Neural cell (in vitro differentiated cells): ENCODE measurements around the gene RASGEF1C. TPM values are rescaled to one million over a fixed set of nuclear protein-coding genes. Genes with fewer than 3 reads are reported as not detected.

Experiments
- H2AFZ ChIP-seq: fragments of 200-600, 300-800 bp; sonication (generic), shearing (Covaris generic); 2 replicates; pipeline ENCODE4 v1.6.0; 2014; ENCODE audit warnings: low read depth, mild to moderate bottlenecking, antibody characterized with exemption, low read length, moderate library complexity
- H3F3A ChIP-seq: fragments of 200-600 bp; shearing (Covaris generic); 2 replicates; pipeline ENCODE4 v1.6.1; 2016; ENCODE audit warnings: mild to moderate bottlenecking, moderate library complexity, mixed read lengths, antibody characterized with exemption, low read length; ENCODE audit not compliant: insufficient read depth, poor library complexity, severe bottlenecking
- H3K27ac ChIP-seq: fragments of 200-600, 300-800 bp; sonication (generic), shearing (Covaris generic); 2 replicates; pipeline ENCODE4 v1.5.1; 2014; ENCODE audit warnings: mild to moderate bottlenecking, low read length, moderate library complexity
- H3K27me3 ChIP-seq: fragments of 300-800, 200-600 bp; sonication (generic), shearing (Covaris generic); 2 replicates; pipeline ENCODE4 v1.6.0; 2014; ENCODE audit warnings: mild to moderate bottlenecking, low read depth, low read length, moderate library complexity; ENCODE audit not compliant: insufficient read depth
- H3K36me3 ChIP-seq: fragments of 300-800, 200-600 bp; sonication (generic), shearing (Covaris generic); 2 replicates; pipeline ENCODE4 v1.5.1; 2014; ENCODE audit warnings: mild to moderate bottlenecking, antibody characterized with exemption, low read length, moderate library complexity; ENCODE audit not compliant: insufficient read depth
- H3K4me2 ChIP-seq: fragments of 300-800, 200-600 bp; sonication (generic), shearing (Covaris generic); 2 replicates; pipeline ENCODE4 v1.6.0; 2014; ENCODE audit warnings: mild to moderate bottlenecking, low read length
- H3K4me3 ChIP-seq: fragments of 300-800, 200-600 bp; sonication (generic), shearing (Covaris generic); 2 replicates; pipeline ENCODE4 v1.5.1; 2014; ENCODE audit warnings: mild to moderate bottlenecking, low read length, moderate library complexity
- H3K79me2 ChIP-seq: fragments of 200-600 bp; shearing (Covaris generic); replicated peaks from 2 replicates; pipeline ENCODE4 v1.6.0; 2014; ENCODE audit warnings: mild to moderate bottlenecking, low read length, moderate library complexity; ENCODE audit not compliant: insufficient read depth
- H3K9ac ChIP-seq: fragments of 300-800, 200-600 bp; sonication (generic), shearing (Covaris generic); 2 replicates; pipeline ENCODE4 v1.6.1; 2016; ENCODE audit warnings: mild to moderate bottlenecking, low read length, mixed read lengths
- H3K9me2 ChIP-seq: fragments of 200-600 bp; shearing (Covaris generic); 2 replicates; pipeline ENCODE4 v1.6.1; 2016; ENCODE audit warnings: mild to moderate bottlenecking, low read length, mixed read lengths; ENCODE audit not compliant: insufficient read depth
- H3K9me3 ChIP-seq: fragments of 200-600, 300-800 bp; sonication (generic), shearing (Covaris generic); 2 replicates; pipeline ENCODE4 v1.6.1; 2016; ENCODE audit warnings: mild to moderate bottlenecking, mixed run types, low read length, moderate library complexity, mixed read lengths
- H4K20me1 ChIP-seq: fragments of 200-600 bp; shearing (Covaris generic); 2 replicates; pipeline ENCODE4 v1.6.1; 2016; ENCODE audit warnings: mild to moderate bottlenecking, mixed run types; ENCODE audit not compliant: insufficient read depth
- EP300 ChIP-seq: fragments of 450-650 bp; conservative IDR thresholded peaks from 2 replicates; pipeline ENCODE4 v1.6.1; 2014; ENCODE audit warnings: antibody characterized with exemption, mild to moderate bottlenecking, moderate library complexity; ENCODE audit not compliant: poor library complexity, severe bottlenecking
- EZH2 ChIP-seq: fragments of 200-600, 300-800 bp; shearing (Covaris generic), sonication (generic); IDR thresholded peaks from 2 replicates; pipeline ENCODE4 v1.6.1; 2014; ENCODE audit warnings: antibody characterized with exemption, low read length, borderline replicate concordance, mild to moderate bottlenecking; ENCODE audit not compliant: insufficient read depth, poor library complexity, severe bottlenecking
- MXI1 ChIP-seq: fragments of 450-650 bp; conservative IDR thresholded peaks from 2 replicates; pipeline ENCODE4 v1.6.1; 2014; ENCODE audit warnings: antibody characterized with exemption, mild to moderate bottlenecking; ENCODE audit not compliant: poor library complexity, severe bottlenecking
- POLR2AphosphoS5 ChIP-seq: IDR thresholded peaks from 2 replicates; pipeline ENCODE4 v1.6.1; 2012
- RAD21 ChIP-seq: fragments of 450-650 bp; conservative IDR thresholded peaks from 2 replicates; pipeline ENCODE4 v1.6.1; 2014; ENCODE audit warnings: antibody characterized with exemption, mild to moderate bottlenecking, moderate library complexity
- SMC3 ChIP-seq: fragments of 450-650 bp; conservative IDR thresholded peaks from 2 replicates; pipeline ENCODE4 v1.6.1; 2014; ENCODE audit warnings: antibody characterized with exemption, mild to moderate bottlenecking, moderate library complexity; ENCODE audit not compliant: poor library complexity
- TAF1 ChIP-seq: IDR thresholded peaks from 2 replicates; pipeline ENCODE4 v1.6.1; 2012; ENCODE audit warnings: low read depth
- polyA plus RNA-seq: library from polyadenylated mRNA; depleted of rRNA; stranded (reverse); fragments of >200 nt; gene quantifications from 2 replicates; pipeline ENCODE4 v1.2.3, GENCODE V29; 2014
- TF ChIP-seq, protein P1 (sequence below): IDR thresholded peaks from 2 replicates; pipeline ENCODE4 v1.6.1; 2012; ENCODE audit warnings: borderline replicate concordance
- TF ChIP-seq, protein P2 (sequence below): fragments of 450-650 bp; IDR thresholded peaks from 2 replicates; pipeline ENCODE4 v1.5.1; 2014; ENCODE audit warnings: antibody characterized with exemption, mild to moderate bottlenecking, moderate library complexity; ENCODE audit not compliant: poor library complexity, severe bottlenecking

RASGEF1C gene
- polyA plus RNA-seq, 1 donor from 2014 or later = 5.3 TPM

DNA sequence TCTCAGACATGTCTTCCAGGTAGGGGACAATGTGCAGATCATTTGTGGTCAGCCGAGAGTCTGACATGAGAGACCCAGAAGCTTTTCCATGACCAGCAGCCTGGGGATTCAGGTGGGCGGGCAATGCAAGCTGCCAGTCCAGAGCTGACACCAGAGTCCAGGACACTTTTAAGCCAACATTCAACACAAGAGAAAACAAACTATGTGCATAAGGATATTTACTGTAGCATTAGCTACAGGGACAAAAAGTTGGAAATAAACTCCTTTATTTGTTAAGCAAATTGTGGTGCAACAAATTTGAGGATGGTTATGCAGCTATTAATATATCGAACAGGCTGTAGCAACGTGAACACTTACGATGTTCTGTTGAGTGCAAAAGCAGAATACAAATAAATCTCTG is 127.5 kb downstream of the RASGEF1C start:
- Histone ChIP-seq H3K9me2 (no peaks in the 10 kb centered on the region), H3K4me3 (no peak overlapping the region), H3K27ac (no peak overlapping the region), H3F3A (no peaks in the 10 kb centered on the region), H3K79me2 (no peaks in the 10 kb centered on the region), H3K9me3 (no peaks in the 10 kb centered on the region), H3K4me2 (no peak overlapping the region), H3K36me3 (no peaks in the 10 kb centered on the region), H2AFZ (no peak overlapping the region), H4K20me1 (no peaks in the 10 kb centered on the region), H3K9ac (no peak overlapping the region), H3K27me3 (no peaks in the 10 kb centered on the region)
- no peak for TF ChIP-seq EP300
- TF ChIP-seq, protein P1, sequence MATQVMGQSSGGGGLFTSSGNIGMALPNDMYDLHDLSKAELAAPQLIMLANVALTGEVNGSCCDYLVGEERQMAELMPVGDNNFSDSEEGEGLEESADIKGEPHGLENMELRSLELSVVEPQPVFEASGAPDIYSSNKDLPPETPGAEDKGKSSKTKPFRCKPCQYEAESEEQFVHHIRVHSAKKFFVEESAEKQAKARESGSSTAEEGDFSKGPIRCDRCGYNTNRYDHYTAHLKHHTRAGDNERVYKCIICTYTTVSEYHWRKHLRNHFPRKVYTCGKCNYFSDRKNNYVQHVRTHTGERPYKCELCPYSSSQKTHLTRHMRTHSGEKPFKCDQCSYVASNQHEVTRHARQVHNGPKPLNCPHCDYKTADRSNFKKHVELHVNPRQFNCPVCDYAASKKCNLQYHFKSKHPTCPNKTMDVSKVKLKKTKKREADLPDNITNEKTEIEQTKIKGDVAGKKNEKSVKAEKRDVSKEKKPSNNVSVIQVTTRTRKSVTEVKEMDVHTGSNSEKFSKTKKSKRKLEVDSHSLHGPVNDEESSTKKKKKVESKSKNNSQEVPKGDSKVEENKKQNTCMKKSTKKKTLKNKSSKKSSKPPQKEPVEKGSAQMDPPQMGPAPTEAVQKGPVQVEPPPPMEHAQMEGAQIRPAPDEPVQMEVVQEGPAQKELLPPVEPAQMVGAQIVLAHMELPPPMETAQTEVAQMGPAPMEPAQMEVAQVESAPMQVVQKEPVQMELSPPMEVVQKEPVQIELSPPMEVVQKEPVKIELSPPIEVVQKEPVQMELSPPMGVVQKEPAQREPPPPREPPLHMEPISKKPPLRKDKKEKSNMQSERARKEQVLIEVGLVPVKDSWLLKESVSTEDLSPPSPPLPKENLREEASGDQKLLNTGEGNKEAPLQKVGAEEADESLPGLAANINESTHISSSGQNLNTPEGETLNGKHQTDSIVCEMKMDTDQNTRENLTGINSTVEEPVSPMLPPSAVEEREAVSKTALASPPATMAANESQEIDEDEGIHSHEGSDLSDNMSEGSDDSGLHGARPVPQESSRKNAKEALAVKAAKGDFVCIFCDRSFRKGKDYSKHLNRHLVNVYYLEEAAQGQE = no peak
- TF ChIP-seq SMC3 = no peak
- no peak for TF ChIP-seq POLR2AphosphoS5
- no peak for TF ChIP-seq MXI1
- TF ChIP-seq, protein P2, sequence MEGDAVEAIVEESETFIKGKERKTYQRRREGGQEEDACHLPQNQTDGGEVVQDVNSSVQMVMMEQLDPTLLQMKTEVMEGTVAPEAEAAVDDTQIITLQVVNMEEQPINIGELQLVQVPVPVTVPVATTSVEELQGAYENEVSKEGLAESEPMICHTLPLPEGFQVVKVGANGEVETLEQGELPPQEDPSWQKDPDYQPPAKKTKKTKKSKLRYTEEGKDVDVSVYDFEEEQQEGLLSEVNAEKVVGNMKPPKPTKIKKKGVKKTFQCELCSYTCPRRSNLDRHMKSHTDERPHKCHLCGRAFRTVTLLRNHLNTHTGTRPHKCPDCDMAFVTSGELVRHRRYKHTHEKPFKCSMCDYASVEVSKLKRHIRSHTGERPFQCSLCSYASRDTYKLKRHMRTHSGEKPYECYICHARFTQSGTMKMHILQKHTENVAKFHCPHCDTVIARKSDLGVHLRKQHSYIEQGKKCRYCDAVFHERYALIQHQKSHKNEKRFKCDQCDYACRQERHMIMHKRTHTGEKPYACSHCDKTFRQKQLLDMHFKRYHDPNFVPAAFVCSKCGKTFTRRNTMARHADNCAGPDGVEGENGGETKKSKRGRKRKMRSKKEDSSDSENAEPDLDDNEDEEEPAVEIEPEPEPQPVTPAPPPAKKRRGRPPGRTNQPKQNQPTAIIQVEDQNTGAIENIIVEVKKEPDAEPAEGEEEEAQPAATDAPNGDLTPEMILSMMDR = no peak
- no peak for TF ChIP-seq RAD21
- TF ChIP-seq EZH2 = no peak
- no peak for TF ChIP-seq TAF1

DNA sequence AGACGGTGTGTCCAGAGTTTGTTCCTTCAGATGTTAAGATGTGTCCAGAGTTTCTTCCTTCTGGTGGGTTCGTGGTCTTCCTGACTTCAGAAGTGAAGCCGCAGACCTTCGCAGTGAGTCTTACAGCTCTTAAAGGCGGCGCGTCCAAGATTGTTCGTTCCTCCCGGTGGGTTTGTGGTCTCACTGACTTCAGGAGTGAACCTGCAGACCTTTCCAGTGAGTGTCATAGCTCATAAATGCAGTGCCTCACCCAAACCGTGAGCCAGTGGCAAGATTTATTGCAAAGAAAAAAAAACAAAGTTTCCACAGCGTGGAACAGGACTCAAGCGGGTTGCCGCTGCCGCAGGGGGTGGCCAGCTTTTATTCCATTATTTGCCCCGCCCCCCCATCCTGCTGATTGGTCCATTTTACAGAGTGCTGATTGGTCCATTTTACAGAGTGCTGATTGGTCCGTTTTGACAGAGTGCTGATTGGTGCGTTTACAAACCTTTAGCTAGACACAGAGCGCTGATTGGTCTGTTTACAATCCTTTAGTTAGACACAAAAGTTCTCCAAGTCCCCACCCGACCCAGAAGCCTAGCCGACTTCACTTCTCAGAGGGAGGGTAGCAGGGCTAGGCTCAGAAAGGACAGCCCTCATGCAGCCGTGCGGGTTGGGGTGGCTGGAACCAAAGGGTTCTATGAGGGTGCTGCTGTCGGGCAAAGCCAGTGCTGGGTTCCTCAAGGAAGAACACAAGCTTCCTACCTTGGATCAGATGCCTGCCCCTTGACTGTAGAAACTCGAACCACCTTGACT is 128.3 kb downstream of the RASGEF1C start:
- Histone ChIP-seq H3K36me3 (no peaks in the 10 kb centered on the region), H3K9ac (no peak overlapping the region), H2AFZ (no peak overlapping the region), H3F3A (no peaks in the 10 kb centered on the region), H3K9me2 (no peaks in the 10 kb centered on the region), H3K27me3 (no peaks in the 10 kb centered on the region), H3K9me3 (no peaks in the 10 kb centered on the region), H3K4me3 (no peak overlapping the region), H3K27ac (no peak overlapping the region), H4K20me1 (no peaks in the 10 kb centered on the region), H3K79me2 (no peaks in the 10 kb centered on the region), H3K4me2 (no peak overlapping the region)
- TF ChIP-seq, protein P1 = no peak
- TF ChIP-seq SMC3 (no peak), POLR2AphosphoS5 (no peak), MXI1 (no peak), RAD21 (no peak), TAF1 (no peak)
